Mucosa of stomach (tissue), 1 donor: ENCODE data around the gene NTMT2.

Experiments
- H3K27me3 ChIP-seq: one replicate; pipeline ENCODE4 v1.7.0; 2013; ENCODE audit warnings: mild to moderate bottlenecking, low read length; ENCODE audit not compliant: control insufficient read depth, insufficient read depth
- H3K36me3 ChIP-seq: one replicate; pipeline ENCODE4 v1.7.0; 2013; ENCODE audit warnings: low read length; ENCODE audit not compliant: control insufficient read depth, insufficient read depth
- H3K4me1 ChIP-seq: one replicate; pipeline ENCODE4 v1.7.0; 2013; ENCODE audit warnings: mild to moderate bottlenecking, low read length; ENCODE audit not compliant: control insufficient read depth, insufficient read depth
- H3K4me3 ChIP-seq: one replicate; pipeline ENCODE4 v1.7.0; 2013; ENCODE audit warnings: low read length
- H3K9ac ChIP-seq: one replicate; pipeline ENCODE4 v1.7.0; 2013; ENCODE audit warnings: mild to moderate bottlenecking, low read length, moderate library complexity
- H3K9me3 ChIP-seq: one replicate; pipeline ENCODE4 v1.7.0; 2013; ENCODE audit warnings: mild to moderate bottlenecking, low read length, moderate library complexity; ENCODE audit not compliant: control insufficient read depth
- donor health status: Pancreatic carcinoma.

The NTMT2 gene

GRCh38 chr1:170215072-170215885 lies 69.5 kb downstream of the NTMT2 start:
- Histone ChIP-seq H3K4me1 (no peaks in the 10 kb centered on the region), H3K4me3 (no peak overlapping the region), H3K27me3 (no peaks in the 10 kb centered on the region), H3K36me3 (no peaks in the 10 kb centered on the region), H3K9ac (no peak overlapping the region), H3K9me3 (no peaks in the 10 kb centered on the region)

- no peaks in the 10 kb centered on the region for H3K36me3 ChIP-seq
- H3K4me1 ChIP-seq, result no peaks in the 10 kb centered on the region
- H3K27me3 ChIP-seq, result no peaks in the 10 kb centered on the region
- H3K9me3 ChIP-seq, result no peaks in the 10 kb centered on the region
- H3K9ac ChIP-seq, result no peak overlapping the region
- H3K4me3 ChIP-seq, result no peak overlapping the region
These were observed 71.9 kb downstream of the NTMT2 start for GRCh38 chr1:170217517-170218256.

GRCh38 chr1:170218257-170218650 lies 72.5 kb downstream of the NTMT2 start:
- H3K9ac ChIP-seq, result no peak overlapping the region
- H3K9me3 ChIP-seq, result no peaks in the 10 kb centered on the region
- no peaks in the 10 kb centered on the region for H3K27me3 ChIP-seq
- no peak overlapping the region for H3K4me3 ChIP-seq
- no peaks in the 10 kb centered on the region for H3K36me3 ChIP-seq
- no peaks in the 10 kb centered on the region for H3K4me1 ChIP-seq
